HEK293 (cell line): ENCODE measurements around the gene CNFN.

ENCODE experiments used
- CTCF ChIP-seq: fragments of 450-650 bp; formaldehyde crosslinking; IDR thresholded peaks from 2 replicates; pipeline ENCODE4 v1.5.1; 2016; ENCODE audit warnings: missing biosample characterization, missing genetic modification characterization
- PATZ1 ChIP-seq: fragments of 450-650 bp; formaldehyde crosslinking; IDR thresholded peaks from 2 replicates; pipeline ENCODE4 v1.5.1; 2016; ENCODE audit warnings: missing biosample characterization, missing genetic modification characterization
- ZEB2 ChIP-seq: fragments of 450-650 bp; formaldehyde crosslinking; IDR thresholded peaks from 2 replicates; pipeline ENCODE4 v1.5.1; 2016; ENCODE audit warnings: missing biosample characterization, missing genetic modification characterization
- ZNF366 ChIP-seq: fragments of 450-650 bp; formaldehyde crosslinking; conservative IDR thresholded peaks from 2 replicates; pipeline ENCODE4 v1.5.1; 2016; ENCODE audit warnings: missing biosample characterization, missing genetic modification characterization
- ZNF473 ChIP-seq: fragments of 450-650 bp; formaldehyde crosslinking; IDR thresholded peaks from 2 replicates; pipeline ENCODE4 v1.5.1; 2017; ENCODE audit warnings: missing biosample characterization, missing genetic modification characterization
- ZNF571 ChIP-seq: fragments of 450-650 bp; formaldehyde crosslinking; IDR thresholded peaks from 2 replicates; pipeline ENCODE4 v1.5.0; 2017; ENCODE audit warnings: missing biosample characterization, missing genetic modification characterization
- ZNF600 ChIP-seq: fragments of 450-650 bp; formaldehyde crosslinking; IDR thresholded peaks from 2 replicates; pipeline ENCODE4 v1.5.1; 2016; ENCODE audit warnings: missing biosample characterization, missing genetic modification characterization
- TF ChIP-seq, protein P1 (sequence below): fragments of 450-650 bp; formaldehyde crosslinking; IDR thresholded peaks from 2 replicates; pipeline ENCODE4 v1.5.1; 2016; ENCODE audit warnings: missing biosample characterization, missing genetic modification characterization

DNA sequence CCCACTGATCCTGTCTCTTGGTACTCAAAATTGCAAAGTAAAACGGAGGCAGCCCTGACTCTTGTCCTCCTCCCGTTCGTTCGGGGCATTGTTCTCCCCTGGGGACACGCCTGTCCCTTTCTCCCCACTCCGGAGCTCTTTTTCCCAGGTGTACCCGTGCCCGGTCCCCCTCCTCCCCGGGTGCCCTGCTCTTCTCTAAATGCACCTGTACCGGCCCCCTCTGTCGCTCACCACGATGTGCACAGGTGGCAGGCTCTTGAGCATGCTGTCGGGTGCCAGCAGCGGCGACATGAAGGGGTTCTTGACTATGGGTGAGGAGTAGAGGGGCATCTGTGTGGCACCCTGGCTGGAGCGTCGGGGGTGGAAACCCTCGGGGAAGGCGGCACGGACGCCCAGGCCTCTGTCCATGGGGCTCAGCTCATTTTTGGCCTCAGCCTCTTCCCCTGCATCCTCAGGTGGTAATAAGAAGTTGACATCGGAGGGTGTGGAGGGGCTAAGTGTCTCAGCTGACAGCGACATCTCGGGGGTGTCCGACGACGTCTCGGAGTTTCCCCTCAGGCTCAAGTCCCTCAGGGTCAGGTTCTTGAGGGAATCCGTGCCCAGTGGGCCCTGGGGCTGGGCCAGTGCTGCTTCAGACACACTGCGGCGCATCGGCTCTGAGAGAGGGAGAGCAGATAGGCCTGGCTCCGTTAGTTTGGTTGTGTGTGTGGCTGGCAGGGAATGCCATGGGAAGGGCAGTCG, 12.4 kb upstream of the CNFN start:
- no peak for TF ChIP-seq CTCF
- TF ChIP-seq ZEB2 (tag by site-specific recombination) = no peak
- no peak for TF ChIP-seq ZNF473 (tag by site-specific recombination)
- TF ChIP-seq, protein P1, sequence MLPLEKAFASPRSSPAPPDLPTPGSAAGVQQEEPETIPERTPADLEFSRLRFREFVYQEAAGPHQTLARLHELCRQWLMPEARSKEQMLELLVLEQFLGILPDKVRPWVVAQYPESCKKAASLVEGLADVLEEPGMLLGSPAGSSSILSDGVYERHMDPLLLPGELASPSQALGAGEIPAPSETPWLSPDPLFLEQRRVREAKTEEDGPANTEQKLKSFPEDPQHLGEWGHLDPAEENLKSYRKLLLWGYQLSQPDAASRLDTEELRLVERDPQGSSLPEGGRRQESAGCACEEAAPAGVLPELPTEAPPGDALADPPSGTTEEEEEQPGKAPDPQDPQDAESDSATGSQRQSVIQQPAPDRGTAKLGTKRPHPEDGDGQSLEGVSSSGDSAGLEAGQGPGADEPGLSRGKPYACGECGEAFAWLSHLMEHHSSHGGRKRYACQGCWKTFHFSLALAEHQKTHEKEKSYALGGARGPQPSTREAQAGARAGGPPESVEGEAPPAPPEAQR (tag by site-specific recombination) = no peak
- no peak for TF ChIP-seq PATZ1 (tag by site-specific recombination)
- no peak for TF ChIP-seq ZNF571 (tag by site-specific recombination)
- TF ChIP-seq ZNF366 = no peak
- TF ChIP-seq ZNF600 (tag by site-specific recombination) = no peak
